Ureter (tissue), 1 donor: Measurements from ENCODE around the gene SELENOP. TPM values are rescaled to one million over a fixed set of nuclear protein-coding genes. Genes with fewer than 3 reads are reported as not detected.

ENCODE experiments used
- DNase-seq: peaks from one replicate; pipeline ENCODE4 v3.0.0-alpha.2; 2020; ENCODE audit warnings: low spot score
- total RNA-seq: library from RNA; stranded (reverse); gene quantifications from one replicate; pipeline ENCODE4 v1.2.4, GENCODE V29; 2023
- donor health status: DM: yes; HTN: yes; CAD: no.

The SELENOP gene
- total RNA-seq, 1 donor from 2014 or later, result 87.8 TPM

- no peak for DNase-seq
Observed at GRCh38 chr5:42798284-42799240, 13.1 kb downstream of the SELENOP start.

- DNase-seq, result no peak
Observed at GRCh38 chr5:42791151-42791550, 20.5 kb downstream of the SELENOP start.

DNA sequence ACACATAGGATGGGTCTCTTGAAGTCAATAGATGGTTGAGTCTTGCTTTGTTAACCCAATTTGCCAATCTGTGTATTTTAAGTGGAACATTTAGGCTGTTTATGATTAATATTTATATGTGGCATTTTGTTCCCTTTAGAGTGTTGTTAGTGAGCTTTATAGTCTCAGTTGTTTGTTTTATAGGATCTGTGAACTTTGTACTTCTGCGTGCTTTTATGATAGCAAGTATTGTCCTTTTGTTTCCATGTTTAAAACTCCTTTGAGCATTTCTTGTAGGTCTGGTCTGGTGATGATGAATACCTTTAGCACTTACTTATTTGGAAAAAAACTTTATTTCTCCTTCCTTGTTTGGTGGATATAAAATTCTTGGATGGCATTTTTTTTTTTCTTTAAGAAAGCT, 23.8 kb downstream of the SELENOP start:
- no peak for DNase-seq

DNA sequence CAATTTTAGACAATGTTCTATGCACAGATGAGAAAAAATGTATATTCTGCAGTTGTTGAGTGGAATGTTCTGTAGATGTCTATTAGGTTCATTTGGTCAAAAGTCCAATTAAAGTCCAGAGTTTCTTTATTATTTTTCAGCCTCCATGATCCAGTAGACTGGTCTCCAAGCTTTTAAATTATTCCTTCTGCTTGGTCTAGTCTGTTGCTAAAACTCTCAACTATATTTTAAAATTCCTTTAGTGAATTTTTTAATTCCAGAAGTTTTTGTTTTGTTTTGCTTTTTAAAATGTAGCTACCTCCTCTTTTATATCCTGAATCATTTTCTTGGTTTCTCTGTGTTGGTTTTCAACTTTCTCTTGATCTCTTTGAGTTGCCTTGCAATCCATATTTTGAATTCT, 24.6 kb downstream of the SELENOP start:
- DNase-seq, result no peak

DNA sequence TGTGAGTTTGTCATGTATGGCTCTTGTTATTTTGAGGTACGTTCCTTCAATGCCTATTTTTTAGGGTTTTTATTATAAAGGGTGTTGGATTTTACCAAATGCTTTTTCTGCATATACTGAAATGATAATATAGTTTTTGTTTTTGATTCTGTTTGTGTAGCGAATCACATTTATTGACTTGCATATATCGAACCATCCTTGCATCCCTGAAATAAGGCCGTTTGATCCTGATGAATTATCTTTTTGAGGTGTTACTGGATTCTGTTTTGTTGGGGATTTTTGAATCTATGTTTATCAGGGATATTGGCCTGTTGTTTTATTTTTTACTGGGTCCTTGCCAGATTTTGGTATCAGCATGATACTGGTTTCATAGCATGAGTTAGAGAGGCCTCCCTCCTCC, 25.9 kb downstream of the SELENOP start:
- DNase-seq, result no peak

DNA sequence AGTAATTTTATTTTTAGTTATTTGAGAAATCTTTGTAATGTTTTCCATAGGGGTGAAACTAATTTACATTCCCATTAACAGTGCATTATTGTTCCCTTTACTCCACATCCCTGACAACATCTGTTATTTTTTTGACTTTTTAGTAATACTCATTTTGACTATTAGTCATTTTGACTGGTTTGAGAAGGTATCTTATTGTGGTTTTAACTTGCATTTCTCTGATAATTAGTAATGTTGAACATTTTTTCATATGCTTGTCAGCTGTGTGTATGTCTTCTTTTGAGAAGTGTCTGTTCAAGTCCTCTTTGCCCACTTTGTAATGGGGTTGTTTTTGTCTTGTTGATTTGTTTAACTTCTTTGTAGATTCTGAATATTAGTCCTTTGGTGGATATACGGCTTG, 27.6 kb downstream of the SELENOP start:
- DNase-seq, result no peak

- no peak for DNase-seq
Observed at GRCh38 chr5:42781584-42781983, 30.1 kb downstream of the SELENOP start.

- DNase-seq, result no peak
Observed at GRCh38 chr5:42779083-42779482, 32.6 kb downstream of the SELENOP start.

GRCh38 chr5:42772265-42772993, 39.3 kb downstream of the SELENOP start:
- DNase-seq, result no peak

DNA sequence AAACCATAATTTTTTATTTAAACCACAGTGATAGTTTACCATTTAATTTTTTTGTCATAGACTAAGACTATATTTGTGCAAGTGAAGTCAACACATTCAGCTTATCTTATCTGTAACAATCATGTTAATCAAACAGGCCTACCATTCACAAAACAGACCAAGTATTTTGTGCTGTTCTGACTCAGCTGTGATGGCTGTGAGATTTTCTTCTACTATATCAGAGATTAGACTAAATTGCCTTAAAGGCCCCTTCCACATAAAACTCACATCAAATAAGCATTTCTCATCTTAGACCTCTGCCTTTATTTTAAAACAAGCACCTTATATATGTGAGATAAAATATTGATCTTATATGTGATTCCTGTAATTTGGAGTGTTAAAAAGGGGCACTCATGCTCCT, 41.7 kb downstream of the SELENOP start:
- DNase-seq, result no peak

DNA sequence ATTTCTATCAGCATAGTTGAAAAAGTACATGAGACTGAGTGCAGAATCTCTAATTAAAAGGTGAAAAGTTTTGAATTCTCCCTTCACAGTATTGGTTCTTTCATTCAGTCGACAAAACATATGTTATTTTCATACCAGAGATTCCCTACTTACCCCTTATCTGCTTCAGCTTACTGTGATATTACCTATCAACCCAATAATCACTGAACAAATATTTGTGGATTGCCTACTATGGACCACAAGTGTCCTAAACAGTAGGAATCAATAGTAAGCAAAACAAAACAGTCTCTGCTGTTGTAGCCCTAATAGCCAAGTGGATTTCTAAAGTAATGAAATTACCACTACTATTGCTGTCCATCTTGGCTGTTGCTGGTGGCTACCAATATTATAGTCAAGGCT, 43.6 kb downstream of the SELENOP start:
- DNase-seq, result no peak

DNA sequence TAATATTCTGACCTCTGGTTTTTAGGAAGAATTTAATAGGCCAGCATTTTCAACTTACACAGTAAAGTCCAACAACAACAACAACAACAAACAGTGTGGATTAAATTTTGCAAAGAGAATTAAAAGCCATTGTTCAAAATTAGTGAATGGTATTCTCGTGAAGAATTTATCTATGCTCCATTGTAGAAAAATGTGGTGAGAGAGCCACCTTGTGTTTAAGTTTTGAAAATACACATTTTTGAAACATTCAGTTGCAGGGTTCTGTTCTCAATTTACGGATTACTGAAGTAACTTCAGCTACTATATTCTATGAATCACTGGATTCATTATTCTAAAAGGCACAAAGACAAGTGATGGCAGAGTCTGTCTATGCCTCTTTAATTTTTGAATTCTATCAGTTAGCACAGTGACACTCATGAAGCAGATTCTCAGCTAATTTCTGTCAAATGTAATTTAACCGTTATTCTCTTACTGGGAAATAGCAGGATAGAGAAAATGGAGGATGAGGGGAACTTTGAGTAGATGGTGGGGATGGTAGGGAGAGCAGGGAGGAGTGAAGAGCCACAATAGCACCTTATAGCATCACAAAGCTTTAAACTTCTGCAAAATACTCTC, 44.1 kb downstream of the SELENOP start:
- no peak for DNase-seq

GRCh38 chr5:42761791-42762190, 49.9 kb downstream of the SELENOP start:
- DNase-seq, result no peak

- DNase-seq, result no peak
Observed at GRCh38 chr5:42760426-42760825, 51.3 kb downstream of the SELENOP start.

DNA sequence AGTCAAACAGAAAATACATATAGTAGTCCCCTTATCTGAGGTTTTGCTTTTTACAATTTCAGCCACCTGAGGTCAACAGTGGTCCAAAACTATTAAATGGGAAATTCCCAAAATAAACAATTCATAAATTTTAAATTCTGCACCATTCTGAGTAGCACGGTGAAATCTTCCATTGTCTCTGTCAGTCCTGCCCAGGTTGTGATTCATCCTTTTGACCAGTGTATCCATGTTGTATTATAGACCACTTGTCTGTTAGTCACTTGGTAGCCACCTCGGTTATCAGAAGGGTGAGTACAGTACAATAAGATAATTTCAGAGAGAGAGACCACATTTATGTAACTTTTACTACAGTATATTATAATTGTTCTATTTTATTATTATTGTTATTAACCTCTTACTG, 52.2 kb downstream of the SELENOP start:
- DNase-seq, result no peak

- no peak for DNase-seq
Observed at GRCh38 chr5:42756606-42757601, 54.8 kb downstream of the SELENOP start, which contains the start of gene CCDC152. TSS of gene CCDC152 (plus strand) at chr5:42756818. CDS start at chr5:42759122, 2,304 bp downstream.

DNA sequence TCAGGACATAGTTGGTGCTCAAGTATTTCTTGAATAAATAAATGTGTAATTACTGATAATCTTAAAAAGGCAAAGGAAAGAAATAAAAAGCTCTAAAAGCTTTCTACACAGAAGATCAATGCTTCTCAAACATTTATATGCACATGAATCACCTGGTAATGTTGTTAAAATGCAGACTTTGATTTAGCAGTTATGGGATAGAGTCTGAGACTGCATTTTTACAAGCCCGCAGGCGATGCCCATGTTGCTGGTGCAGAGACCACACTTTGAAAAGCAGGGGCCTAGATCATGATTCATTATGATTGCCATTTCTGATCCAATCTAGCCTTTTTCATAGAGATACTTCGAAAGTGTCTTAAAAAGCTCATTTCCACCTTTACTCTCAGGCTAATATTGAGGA, 58.6 kb downstream of the SELENOP start:
- DNase-seq, result no peak

DNA sequence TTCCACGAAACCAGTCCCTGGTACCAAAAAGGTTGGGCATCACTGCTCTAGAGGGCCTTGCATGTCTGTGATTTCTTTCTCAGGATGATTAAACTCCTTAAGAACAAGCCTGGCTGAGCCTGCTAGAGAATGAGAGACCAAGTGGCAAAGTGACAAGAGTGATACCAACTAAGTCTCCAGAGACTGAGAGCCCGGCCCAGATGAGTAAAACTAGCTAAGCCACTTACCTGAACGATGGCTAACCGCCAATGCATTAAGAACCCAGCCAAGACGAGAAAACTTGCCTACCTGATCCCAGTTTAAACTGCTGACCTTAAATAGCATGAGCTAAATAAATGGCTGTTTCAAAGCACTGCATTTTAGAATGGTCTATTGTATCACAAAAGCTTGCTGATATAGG, 60.6 kb downstream of the SELENOP start:
- no peak for DNase-seq

GRCh38 chr5:42750507-42750906, 61.2 kb downstream of the SELENOP start:
- no peak for DNase-seq
